ENCODE data around the gene ERG28. TPM values are rescaled to one million over a fixed set of nuclear protein-coding genes. Genes with fewer than 3 reads are reported as not detected.

The ERG28 gene
- total and polyA plus RNA-seq, 2 donors (not counting 3 experiments of a cell fraction or from before 2014, with no cell fraction given): 31.9 to 46.0 TPM

DNA sequence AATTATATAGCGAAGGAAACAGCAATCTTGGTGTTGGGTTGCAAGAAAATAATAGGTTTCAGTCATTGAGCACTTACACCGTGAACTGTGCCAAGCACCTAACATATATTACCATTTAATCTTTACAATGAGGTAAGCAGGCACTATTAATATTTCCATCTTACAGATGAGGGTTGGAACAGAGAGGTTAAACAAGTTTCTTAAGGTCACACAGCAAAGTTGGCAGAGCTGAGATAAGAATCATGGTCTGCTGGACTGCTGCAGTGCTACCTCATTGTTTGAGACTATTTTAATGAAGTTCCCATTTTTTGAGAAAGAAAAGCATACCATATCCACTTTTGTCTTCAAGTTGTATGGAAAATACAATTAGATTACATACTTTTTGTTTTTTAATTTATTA lies 1.7 kb downstream of the ERG28 start:
- CTCF ChIA-PET: interaction anchor here (14.6 kb wide), 1 partner anchor 83 kb away, joined by 309 read pairs; the partner anchor contains the start of gene FLVCR2
- Histone ChIP-seq H3K4me1 (ENCODE audit: control insufficient read depth, extremely low read depth, insufficient read depth, low read length) (peaks cover 33% of the 10 kb centered on the region), H4K20me1 (replicated peaks; ENCODE audit: control insufficient read depth, extremely low read depth, insufficient read depth, low read length) (no peaks in the 10 kb centered on the region), H3K4me3 (replicated peaks in 1 of 3; ENCODE audit: insufficient read depth in 1 of 3, low read depth in 1 of 3, low read length in 3 of 3) (no peak overlapping the region), H3K36me3 (ENCODE audit: control insufficient read depth in 2 of 2, extremely low read depth in 1 of 2, insufficient read depth in 2 of 2, low read length in 2 of 2) (peaks cover 3 to 4% of the 10 kb centered on the region in 2 experiments), H3K27ac (ENCODE audit: insufficient read depth, low read depth, low read length) (no peak overlapping the region), H3K79me2 (ENCODE audit: control insufficient read depth, insufficient read depth, low read length) (peaks cover 39% of the 10 kb centered on the region), H3K9me1 (replicated peaks; ENCODE audit: control insufficient read depth, extremely low read depth, insufficient read depth, low read length) (no peaks in the 10 kb centered on the region), H3K9ac (replicated peaks; ENCODE audit: extremely low read depth, insufficient read depth, low read length) (no peak overlapping the region), H3K4me2 (ENCODE audit: insufficient read depth, low read length) (no peak overlapping the region), H3K9me3 (replicated peaks; ENCODE audit: control insufficient read depth, insufficient read depth, low read length) (no peaks in the 10 kb centered on the region), H2AFZ (ENCODE audit: low read depth, low read length) (no peak overlapping the region), H3K27me3 (ENCODE audit: control insufficient read depth in 2 of 2, insufficient read depth in 2 of 2, low read length in 2 of 2) (no peaks in the 10 kb centered on the region)
- dilution Hi-C loops (cut with MboI; ENCODE audit: extremely low pct_ligation_motif_present, low sequenced_read_pairs): no loop called here
- FAIRE-seq (no peak), DNase-seq (ENCODE audit: low read depth, low spot score) (no peak)
- intact Hi-C loops (cut with micrococcal nuclease): no loop called here
- TF ChIP-seq POLR2AphosphoS5 (IDR thresholded peaks at IDR 0.05; ENCODE audit: insufficient read depth, low read depth, low read length) (no peak), POLR2A (IDR thresholded peaks at IDR 0.05; ENCODE audit: low read depth, low read length) (no peak), EZH2 (IDR thresholded peaks at IDR 0.05; ENCODE audit: borderline replicate concordance, low read depth, low read length, severe bottlenecking) (no peak), CTCF (IDR thresholded peaks at IDR 0.05; ENCODE audit: extremely low read depth in 1 of 2, insufficient read depth in 1 of 2, low read depth in 1 of 2, low read length in 2 of 2) (no peak)
- POLR2A ChIA-PET: interaction anchor here (1.0 kb wide), 1 partner anchor 10 kb away, joined by 3 read pairs; no protein-coding TSS in a partner anchor
- no TSS peak for BruUV-seq (replicated peaks)

DNA sequence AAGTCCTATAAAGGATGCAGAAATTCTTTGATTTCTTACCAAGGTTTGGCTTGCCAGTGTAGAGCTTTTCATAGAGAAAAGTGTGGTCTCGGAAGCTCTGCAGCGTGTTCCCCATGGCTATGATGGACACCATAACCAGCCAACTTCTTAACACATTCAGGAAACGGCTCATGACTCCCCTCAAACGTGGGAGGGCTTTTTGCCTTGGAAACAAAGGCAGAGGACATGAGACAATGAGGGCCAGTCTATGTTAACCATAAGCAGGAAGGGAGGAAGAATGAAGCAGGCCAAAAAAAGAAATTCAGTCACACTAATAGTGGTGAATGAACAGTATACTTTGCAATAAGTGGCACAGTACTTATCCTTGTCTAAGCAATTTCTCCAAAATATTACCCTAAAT lies 3.3 kb downstream of the ERG28 start:
- intact Hi-C loops (cut with micrococcal nuclease): no loop called here
- POLR2A ChIA-PET: no interaction called here
- TF ChIP-seq POLR2A (IDR thresholded peaks at IDR 0.05; ENCODE audit: low read depth, low read length) (no peak), EZH2 (IDR thresholded peaks at IDR 0.05; ENCODE audit: borderline replicate concordance, low read depth, low read length, severe bottlenecking) (no peak), JUN (IDR thresholded peaks at IDR 0.05; ENCODE audit: borderline replicate concordance, insufficient read depth, insufficient read length, low read depth) (no peak), CTCF (IDR thresholded peaks at IDR 0.05; ENCODE audit: extremely low read depth in 1 of 2, insufficient read depth in 1 of 2, low read depth in 1 of 2, low read length in 2 of 2) (no peak), MYC (IDR thresholded peaks at IDR 0.05; ENCODE audit: low read depth, low read length) (no peak), GATA2 (IDR thresholded peaks at IDR 0.05; ENCODE audit: insufficient read depth, insufficient read length, low read depth, low read length) (no peak), FOS (IDR thresholded peaks at IDR 0.05; ENCODE audit: borderline replicate concordance, insufficient read depth, low read length) (no peak), POLR2AphosphoS5 (IDR thresholded peaks at IDR 0.05; ENCODE audit: insufficient read depth, low read depth, low read length) (no peak)
- TF ChIP-seq, protein P1, sequence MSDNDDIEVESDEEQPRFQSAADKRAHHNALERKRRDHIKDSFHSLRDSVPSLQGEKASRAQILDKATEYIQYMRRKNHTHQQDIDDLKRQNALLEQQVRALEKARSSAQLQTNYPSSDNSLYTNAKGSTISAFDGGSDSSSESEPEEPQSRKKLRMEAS (IDR thresholded peaks at IDR 0.05; ENCODE audit: insufficient read depth, insufficient read length): no peak
- Histone ChIP-seq H3K27me3 (ENCODE audit: control insufficient read depth in 2 of 2, insufficient read depth in 2 of 2, low read length in 2 of 2) (no peaks in the 10 kb centered on the region), H3K79me2 (ENCODE audit: control insufficient read depth, insufficient read depth, low read length) (peaks cover 24% of the 10 kb centered on the region), H2AFZ (ENCODE audit: low read depth, low read length) (no peak overlapping the region), H3K27ac (ENCODE audit: insufficient read depth, low read depth, low read length) (no peak overlapping the region), H3K4me3 (replicated peaks in 1 of 3; ENCODE audit: insufficient read depth in 1 of 3, low read depth in 1 of 3, low read length in 3 of 3) (no peak overlapping the region), H3K9me3 (replicated peaks; ENCODE audit: control insufficient read depth, insufficient read depth, low read length) (no peaks in the 10 kb centered on the region), H3K4me1 (ENCODE audit: control insufficient read depth, extremely low read depth, insufficient read depth, low read length) (peaks cover 17% of the 10 kb centered on the region), H4K20me1 (replicated peaks; ENCODE audit: control insufficient read depth, extremely low read depth, insufficient read depth, low read length) (no peaks in the 10 kb centered on the region), H3K9ac (replicated peaks; ENCODE audit: extremely low read depth, insufficient read depth, low read length) (no peak overlapping the region), H3K36me3 (ENCODE audit: control insufficient read depth in 2 of 2, extremely low read depth in 1 of 2, insufficient read depth in 2 of 2, low read length in 2 of 2) (peaks cover 3 to 4% of the 10 kb centered on the region in 2 experiments), H3K4me2 (ENCODE audit: insufficient read depth, low read length) (no peak overlapping the region), H3K9me1 (replicated peaks; ENCODE audit: control insufficient read depth, extremely low read depth, insufficient read depth, low read length) (no peaks in the 10 kb centered on the region)
- dilution Hi-C loops (cut with MboI; ENCODE audit: extremely low pct_ligation_motif_present, low sequenced_read_pairs): no loop called here
- DNase-seq (ENCODE audit: low read depth, low spot score) (peak; percentile 50), FAIRE-seq (no peak)
- BruUV-seq (replicated peaks): no TSS peak
- CTCF ChIA-PET: interaction anchor here (0.7 to 14.6 kb wide), 5 partner anchors 8 to 95 kb away, joined by 3 to 309 read pairs (median 4); partner anchors contain the start of gene FLVCR2
